K562 treated with DMSO at 1 percent for 48 hours (cell line): ENCODE data around the gene SLIT2. TPM values are rescaled to one million over a fixed set of nuclear protein-coding genes. Genes with fewer than 3 reads are reported as not detected.

Experiments used
- total RNA-seq: library from RNA; unstranded; fragments of 300-600 nt; gene quantifications from 2 replicates; pipeline ENCODE4 v1.2.3, GENCODE V29; 2022; ENCODE audit warnings: low replicate concordance; ENCODE audit errors: extremely low read depth

SLIT2 gene
- total RNA-seq: not detected in 2 replicates

GRCh38 chr4:20251796-20252655, at the start of gene SLIT2:
Gene SLIT2 (plus strand): TSS chr4:20251905. CDS start chr4:20253816, 1,911 bp downstream.

